GM19023 (cell line): ENCODE measurements around the gene POLR2I.

Experiments used
- ATAC-seq: cut with Tn5 transposase; IDR thresholded peaks from one replicate; pipeline ENCODE4 v1.9.1; 2021; ENCODE audit warnings: mild to moderate bottlenecking, moderate library complexity; ENCODE audit not compliant: unreplicated experiment

POLR2I gene

DNA sequence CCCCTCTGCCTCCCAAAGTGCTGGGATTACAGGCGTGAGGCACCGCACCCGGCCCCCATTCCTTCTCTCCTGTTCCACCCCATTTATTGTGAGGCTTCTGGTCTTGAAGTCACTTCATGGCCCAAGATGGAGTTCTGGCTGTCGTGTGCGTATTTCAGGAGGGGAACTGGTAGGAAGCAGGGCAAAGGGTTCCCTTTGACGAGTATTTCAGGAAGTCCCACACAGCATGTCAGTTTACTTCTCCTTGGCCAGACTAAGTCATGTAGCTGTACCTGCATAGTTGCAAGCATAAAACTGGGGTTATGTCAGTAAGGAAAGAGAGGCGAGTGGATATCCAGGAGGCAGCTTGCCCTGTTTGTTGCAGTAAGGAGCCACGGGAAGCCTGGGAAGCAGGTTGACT, 49.8 kb downstream of the POLR2I start:
- no peak for ATAC-seq
